ENCODE data around the gene TBC1D1.
"Not testable (repeated sequence)": the region's sequence is repeated elsewhere in the genome, so short reads cannot be mapped to it uniquely, and the experiment has no call there.

TBC1D1 gene

GRCh38 chr4:37968747-37969146 lies 77.9 kb downstream of the TBC1D1 start:
- no peak for DNase-seq (ENCODE audit: low spot score)

- no peak for DNase-seq (ENCODE audit: low spot score)
Measured at GRCh38 chr4:37970702-37971101, 79.8 kb downstream of the TBC1D1 start.

DNA sequence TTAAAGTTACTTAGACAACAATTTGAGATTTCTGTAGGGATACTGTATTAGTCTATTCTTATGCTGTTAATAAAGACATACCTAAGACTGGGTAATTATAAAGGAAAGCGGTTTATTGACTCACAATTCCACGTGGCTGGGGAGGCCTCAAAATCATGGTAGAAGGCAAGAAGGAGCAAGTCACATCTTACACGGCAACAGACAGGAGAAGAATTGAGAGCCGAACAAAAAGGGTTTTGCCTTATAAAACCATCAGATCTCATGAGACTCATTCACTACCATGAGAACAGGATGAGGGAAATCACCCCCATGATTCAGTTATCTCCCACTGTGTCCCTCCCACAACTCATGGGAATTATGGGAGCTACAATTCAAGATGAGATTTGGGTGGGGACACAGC lies 80.3 kb downstream of the TBC1D1 start:
- no peak for DNase-seq (ENCODE audit: low spot score)

GRCh38 chr4:37973441-37973840 lies 82.6 kb downstream of the TBC1D1 start:
- DNase-seq (ENCODE audit: low spot score): no peak

- not testable (repeated sequence) for DNase-seq (ENCODE audit: low spot score)
Measured at GRCh38 chr4:37975321-37975822, 84.5 kb downstream of the TBC1D1 start.

- no peak for DNase-seq (ENCODE audit: low spot score)
Measured at GRCh38 chr4:37976507-37976906, 85.6 kb downstream of the TBC1D1 start.

- DNase-seq (ENCODE audit: low spot score): peak; percentile 87
Measured at GRCh38 chr4:37976991-37977470, 86.1 kb downstream of the TBC1D1 start.

- peak; percentile 81 for DNase-seq (ENCODE audit: low spot score)
Measured at GRCh38 chr4:37977471-37978247, 86.8 kb downstream of the TBC1D1 start.

DNA sequence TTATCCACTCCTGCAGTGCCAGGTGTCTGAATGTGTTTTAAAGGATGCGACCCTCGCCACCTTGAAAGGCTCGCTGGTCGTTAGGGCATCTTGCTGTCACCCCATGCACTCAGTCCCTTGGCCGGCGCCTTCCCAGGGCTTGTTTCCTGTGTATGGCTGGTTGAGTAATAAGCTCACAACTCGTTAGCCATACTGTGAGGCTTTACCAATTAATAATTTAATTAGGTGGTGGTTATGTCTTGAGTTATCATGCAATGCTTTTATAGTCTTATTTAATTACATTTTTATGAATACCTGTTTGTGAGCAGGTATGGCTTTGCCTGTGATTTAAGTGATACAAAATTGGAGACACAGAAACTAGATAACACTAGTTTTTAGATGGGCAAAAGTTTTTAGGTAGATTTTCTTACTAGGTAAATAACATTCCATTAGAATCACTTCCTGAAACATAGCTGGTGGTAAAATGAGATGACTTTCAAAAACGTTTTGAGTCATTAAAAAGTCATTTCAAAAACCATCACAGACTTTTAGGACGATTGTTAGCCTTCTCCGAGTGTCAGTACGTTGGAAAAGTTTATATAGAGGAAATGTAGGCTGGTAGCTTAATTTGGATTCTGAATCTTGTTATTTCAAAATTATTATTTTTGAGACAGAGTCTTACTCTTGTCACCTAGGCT lies 87.5 kb downstream of the TBC1D1 start:
- DNase-seq (ENCODE audit: low spot score): no peak

GRCh38 chr4:37980246-37980645 lies 89.4 kb downstream of the TBC1D1 start:
- no peak for DNase-seq (ENCODE audit: low spot score)

GRCh38 chr4:37981425-37981824 lies 90.5 kb downstream of the TBC1D1 start:
- no peak for DNase-seq (ENCODE audit: low spot score)

- DNase-seq (ENCODE audit: low spot score): no peak
Measured at GRCh38 chr4:37981844-37982720, 91.2 kb downstream of the TBC1D1 start.

DNA sequence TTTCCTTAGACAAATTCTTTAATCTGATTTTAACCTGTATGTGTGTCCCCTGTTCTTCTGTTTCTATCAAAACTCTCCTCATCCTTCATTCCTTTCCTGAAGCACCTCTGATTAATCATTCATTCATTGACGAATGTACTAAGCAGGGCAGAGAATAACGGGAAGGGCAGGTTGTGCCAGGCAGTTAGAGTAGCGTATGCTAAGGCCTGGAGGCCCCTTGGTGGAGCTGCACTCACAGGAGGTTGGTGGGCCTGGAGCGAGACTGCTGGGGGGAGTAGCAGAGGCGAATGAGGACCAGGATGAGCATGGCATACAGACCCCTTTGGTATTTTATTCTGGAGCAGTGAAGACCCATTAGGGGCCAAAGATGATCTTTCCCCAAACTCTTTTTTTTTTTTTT lies 91.9 kb downstream of the TBC1D1 start:
- DNase-seq (ENCODE audit: low spot score): no peak

- DNase-seq (ENCODE audit: low spot score): no peak
Measured at GRCh38 chr4:37983951-37984350, 93.1 kb downstream of the TBC1D1 start.

GRCh38 chr4:37985730-37986275 lies 94.9 kb downstream of the TBC1D1 start:
- DNase-seq (ENCODE audit: low spot score): no peak

DNA sequence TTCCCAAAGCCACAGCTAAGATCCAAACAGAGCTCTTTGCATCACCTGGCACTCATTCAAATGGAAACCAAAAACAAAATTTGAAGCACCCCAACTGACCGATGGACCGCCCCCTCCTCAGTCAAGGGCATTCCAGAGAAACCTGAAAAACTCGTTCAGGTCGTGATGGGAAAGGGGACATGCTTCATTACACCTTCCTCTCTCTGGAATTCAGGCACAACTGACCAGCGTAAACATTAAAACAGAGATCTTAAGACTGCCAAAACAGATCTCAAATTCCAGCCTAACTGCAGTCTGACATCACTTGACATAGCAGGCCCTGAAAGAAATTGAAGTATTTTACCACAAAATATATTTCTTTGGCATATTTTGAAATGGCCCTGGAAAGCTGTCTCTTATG lies 97.8 kb downstream of the TBC1D1 start:
- DNase-seq (ENCODE audit: low spot score): no peak

DNA sequence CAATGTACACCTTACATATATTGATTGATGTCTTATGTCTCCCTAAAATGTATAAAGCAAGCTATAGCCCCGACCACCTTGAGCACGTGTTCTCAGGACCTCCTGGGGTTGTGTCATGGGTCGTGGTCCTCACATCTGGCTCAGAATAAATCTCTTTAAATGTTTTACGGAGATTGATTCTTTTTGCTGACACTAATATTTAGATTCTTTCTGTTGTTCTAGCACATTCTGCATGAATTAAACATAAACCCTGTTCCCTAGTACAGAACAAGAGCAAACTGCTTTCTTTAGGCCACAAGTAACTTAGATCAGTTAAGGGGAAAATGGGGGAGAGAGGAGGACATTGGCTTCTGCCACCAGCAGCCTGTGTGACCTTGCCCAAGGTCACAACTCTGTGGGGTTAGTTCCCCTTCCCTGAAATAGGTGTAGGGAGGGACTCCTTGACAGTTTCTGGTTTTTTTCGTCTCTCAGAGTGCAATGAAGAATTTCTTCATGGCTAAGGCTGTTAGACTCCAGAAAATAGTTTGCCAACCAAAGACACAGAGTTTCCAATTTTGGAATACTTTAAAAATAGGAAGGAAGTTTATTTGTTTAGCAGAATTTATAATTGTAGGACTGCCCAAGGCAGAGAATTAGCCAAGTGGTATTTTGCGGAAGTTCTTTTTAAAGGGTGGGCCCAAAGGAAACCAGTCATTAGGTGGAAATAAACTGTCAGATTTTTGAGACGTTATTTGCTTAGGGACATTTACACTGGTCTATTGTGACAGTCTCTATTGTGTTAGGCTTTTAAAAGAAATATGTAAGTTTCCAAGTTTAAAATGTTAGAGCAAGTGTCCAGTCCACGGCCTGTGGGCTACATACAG lies 98.7 kb downstream of the TBC1D1 start:
- no peak for DNase-seq (ENCODE audit: low spot score)

DNA sequence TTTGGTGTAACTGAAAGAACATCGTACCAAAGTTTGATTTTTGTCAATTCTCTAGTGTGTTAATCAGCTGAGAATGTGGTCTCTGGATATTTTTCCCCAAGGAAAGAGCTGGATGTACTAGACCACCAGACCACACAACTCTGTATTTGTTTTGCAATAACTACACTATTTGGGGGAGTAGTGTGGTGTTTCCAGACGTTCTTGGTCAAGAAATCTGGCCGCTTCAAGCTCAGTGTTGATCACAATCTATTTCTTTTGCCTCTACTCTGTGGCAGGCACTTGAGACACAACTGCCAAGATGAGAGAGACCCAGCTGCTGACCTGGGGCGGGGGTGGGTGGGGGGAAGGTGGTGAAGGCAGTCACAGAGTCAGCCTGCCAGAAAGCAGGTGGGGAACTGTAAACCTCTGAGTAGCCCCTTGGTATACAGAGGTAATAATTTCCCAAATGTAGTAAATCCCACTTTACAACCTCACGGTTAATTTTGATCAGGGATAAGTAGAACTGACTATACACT lies 99.9 kb downstream of the TBC1D1 start:
- no peak for DNase-seq (ENCODE audit: low spot score)

- DNase-seq (ENCODE audit: low spot score): no peak
Measured at GRCh38 chr4:37991623-37992410, 100.9 kb downstream of the TBC1D1 start.

GRCh38 chr4:37993806-37994205 lies 102.9 kb downstream of the TBC1D1 start:
- DNase-seq (ENCODE audit: low spot score): no peak
